Mucosa of descending colon (tissue), 3 donors: ENCODE results near the gene ARL5B. TPM values are rescaled to one million over a fixed set of nuclear protein-coding genes. Genes with fewer than 3 reads are reported as not detected.

Source experiments
- ATAC-seq: fragments of 200-7000 bp; cut with Tn5 transposase; one replicate; pipeline ENCODE4 v1.9.1; 2020; ENCODE audit warnings: mild to moderate bottlenecking, moderate library complexity
- DNase-seq, 3 donors: peaks; one replicate each; pipeline ENCODE4 v3.0.0-alpha.2; 2020
- H3K36me3 ChIP-seq: fragments of 200-600 bp; one replicate; pipeline ENCODE4 v1.8.0; 2021; ENCODE audit warnings: low read depth, mild to moderate bottlenecking
- H3K4me1 ChIP-seq: fragments of 200-600 bp; one replicate; pipeline ENCODE4 v1.8.0; 2021; ENCODE audit warnings: low read depth, mild to moderate bottlenecking
- H3K4me3 ChIP-seq: fragments of 200-600 bp; one replicate; pipeline ENCODE4 v1.8.0; 2021; ENCODE audit warnings: mild to moderate bottlenecking
- H3K9me3 ChIP-seq: fragments of 200-600 bp; one replicate; pipeline ENCODE4 v1.8.0; 2021; ENCODE audit warnings: mild to moderate bottlenecking
- intact Hi-C, 2 donors: fragments of 100-400 bp; cut with DNase I in 1 of 2; cut with micrococcal nuclease in 1 of 2; formaldehyde crosslinking; loops; one replicate each; pipeline versions ENCODE4 v1.11.0 to v1.11.1; 2022; cut with DNase I, micrococcal nuclease
- total RNA-seq, 3 donors: library from RNA; stranded (reverse); fragmentation: NEBNext Ultra II Directional in 2 of 3; extraction: Animal tissue kit (Norgen Biotek cat#: 25700) in 2 of 3; gene quantifications; one replicate each; pipeline versions ENCODE4 v1.2.1 to v1.2.4, GENCODE V29; 2021 to 2023
- TF ChIP-seq, protein P1 (sequence below): fragments of 200-600 bp; IDR thresholded peaks from one replicate; pipeline ENCODE4 v1.8.0; 2022; ENCODE audit warnings: antibody characterized with exemption, mild to moderate bottlenecking
- donor health status: DM: no; HTN: no; CAD: no; lungs with moderate emphysema.
- donor health status: DM: no; HTN: no; CAD: no.
- donor health status: DM: no; HTN: yes; CAD: no.

Gene ARL5B
- total RNA-seq, 3 donors from 2014 or later = 13.8 to 19.3 (median 14.5) TPM

GRCh38 chr10:18680754-18681153 is 21.5 kb downstream of the ARL5B start:
- no peaks in the 10 kb centered on the region for H3K4me1 ChIP-seq
- ATAC-seq (no peak), DNase-seq (no peak)
- no peaks in the 10 kb centered on the region for H3K9me3 ChIP-seq
- intact Hi-C loops = no loop called here
- TF ChIP-seq, protein P1, sequence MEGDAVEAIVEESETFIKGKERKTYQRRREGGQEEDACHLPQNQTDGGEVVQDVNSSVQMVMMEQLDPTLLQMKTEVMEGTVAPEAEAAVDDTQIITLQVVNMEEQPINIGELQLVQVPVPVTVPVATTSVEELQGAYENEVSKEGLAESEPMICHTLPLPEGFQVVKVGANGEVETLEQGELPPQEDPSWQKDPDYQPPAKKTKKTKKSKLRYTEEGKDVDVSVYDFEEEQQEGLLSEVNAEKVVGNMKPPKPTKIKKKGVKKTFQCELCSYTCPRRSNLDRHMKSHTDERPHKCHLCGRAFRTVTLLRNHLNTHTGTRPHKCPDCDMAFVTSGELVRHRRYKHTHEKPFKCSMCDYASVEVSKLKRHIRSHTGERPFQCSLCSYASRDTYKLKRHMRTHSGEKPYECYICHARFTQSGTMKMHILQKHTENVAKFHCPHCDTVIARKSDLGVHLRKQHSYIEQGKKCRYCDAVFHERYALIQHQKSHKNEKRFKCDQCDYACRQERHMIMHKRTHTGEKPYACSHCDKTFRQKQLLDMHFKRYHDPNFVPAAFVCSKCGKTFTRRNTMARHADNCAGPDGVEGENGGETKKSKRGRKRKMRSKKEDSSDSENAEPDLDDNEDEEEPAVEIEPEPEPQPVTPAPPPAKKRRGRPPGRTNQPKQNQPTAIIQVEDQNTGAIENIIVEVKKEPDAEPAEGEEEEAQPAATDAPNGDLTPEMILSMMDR = no peak
- H3K36me3 ChIP-seq = no peaks in the 10 kb centered on the region
- H3K4me3 ChIP-seq = no peak overlapping the region

DNA sequence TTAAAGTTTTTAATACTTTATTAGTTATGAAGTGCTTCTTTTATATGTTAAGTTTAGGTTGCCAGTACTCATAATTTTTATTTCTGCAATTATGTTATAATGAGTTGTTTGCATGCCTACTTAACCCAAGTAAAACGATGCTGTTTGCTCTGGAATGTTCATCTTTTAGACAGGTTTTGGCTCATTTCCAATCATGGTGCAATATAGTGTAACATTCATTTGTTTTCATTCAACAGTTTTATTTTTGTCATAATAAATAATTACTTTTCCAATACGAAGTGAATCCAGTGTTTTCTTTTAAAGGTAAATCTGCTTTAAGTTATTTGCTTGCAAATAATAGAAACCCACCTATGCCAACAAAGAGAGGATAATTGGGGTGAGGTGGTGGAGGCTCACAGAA is 22.1 kb downstream of the ARL5B start:
- Histone ChIP-seq H3K4me1 (no peaks in the 10 kb centered on the region), H3K4me3 (no peak overlapping the region), H3K9me3 (no peaks in the 10 kb centered on the region), H3K36me3 (no peaks in the 10 kb centered on the region)
- intact Hi-C loops = no loop called here
- TF ChIP-seq, protein P1 = no peak
- ATAC-seq = no peak
- DNase-seq = no peak

- no peak for ATAC-seq
- no peaks in the 10 kb centered on the region for H3K36me3 ChIP-seq
- intact Hi-C loops = no loop called here
These were observed 22.8 kb downstream of the ARL5B start for GRCh38 chr10:18681971-18682411.

GRCh38 chr10:18683427-18683826 is 24.2 kb downstream of the ARL5B start:
- no peak for ATAC-seq
- TF ChIP-seq, protein P1 = no peak
- Histone ChIP-seq H3K36me3 (no peaks in the 10 kb centered on the region), H3K9me3 (no peaks in the 10 kb centered on the region), H3K4me3 (no peak overlapping the region), H3K4me1 (no peaks in the 10 kb centered on the region)
- no peak for DNase-seq
- intact Hi-C loops = no loop called here

More at GRCh38 chr10:18681971-18682411, 22.8 kb downstream of the ARL5B start:
- DNase-seq = no peak
- no peak overlapping the region for H3K4me3 ChIP-seq
- no peaks in the 10 kb centered on the region for H3K4me1 ChIP-seq
- no peaks in the 10 kb centered on the region for H3K9me3 ChIP-seq
- TF ChIP-seq, protein P1 = no peak

- no peak overlapping the region for H3K4me3 ChIP-seq
- DNase-seq (no peak), ATAC-seq (no peak)
- intact Hi-C loops = no loop called here
- TF ChIP-seq, protein P1 = no peak
- no peaks in the 10 kb centered on the region for H3K4me1 ChIP-seq
- no peaks in the 10 kb centered on the region for H3K36me3 ChIP-seq
- no peaks in the 10 kb centered on the region for H3K9me3 ChIP-seq
These were observed 25.2 kb downstream of the ARL5B start for GRCh38 chr10:18684416-18684815.

- TF ChIP-seq, protein P1 = no peak
- H3K4me1 ChIP-seq = no peaks in the 10 kb centered on the region
- H3K4me3 ChIP-seq = no peak overlapping the region
- H3K36me3 ChIP-seq = no peaks in the 10 kb centered on the region
- intact Hi-C loops = no loop called here
- no peak for ATAC-seq
- DNase-seq = no peak
- no peaks in the 10 kb centered on the region for H3K9me3 ChIP-seq
These were observed 25.7 kb downstream of the ARL5B start for GRCh38 chr10:18684953-18685352.
